HG03064 (cell line): ENCODE data around the gene RUNDC3A.
"Not testable (repeated sequence)": the region's sequence is repeated elsewhere in the genome, so short reads cannot be mapped to it uniquely, and the experiment has no call there.

Source experiments
- ATAC-seq: cut with Tn5 transposase; IDR thresholded peaks from one replicate; pipeline ENCODE4 v1.9.1; 2021; ENCODE audit warnings: low read depth; ENCODE audit not compliant: unreplicated experiment

Gene RUNDC3A

GRCh38 chr17:44355642-44356099 lies 47.3 kb downstream of the RUNDC3A start:
- no peak for ATAC-seq

- ATAC-seq = no peak
Measured at GRCh38 chr17:44356241-44356640, 47.8 kb downstream of the RUNDC3A start.

- ATAC-seq = no peak
Measured at GRCh38 chr17:44358066-44358465, 49.7 kb downstream of the RUNDC3A start.

GRCh38 chr17:44359006-44359405 lies 50.6 kb downstream of the RUNDC3A start:
- no peak for ATAC-seq

GRCh38 chr17:44359458-44360143 lies 51.2 kb downstream of the RUNDC3A start:
- no peak for ATAC-seq

GRCh38 chr17:44360144-44360533 lies 51.7 kb downstream of the RUNDC3A start:
- ATAC-seq = no peak

- no peak for ATAC-seq
Measured at GRCh38 chr17:44360826-44361225, 52.4 kb downstream of the RUNDC3A start.

- no peak for ATAC-seq
Measured at GRCh38 chr17:44361292-44362260, 53.2 kb downstream of the RUNDC3A start.

GRCh38 chr17:44362459-44362948 lies 54.1 kb downstream of the RUNDC3A start:
- ATAC-seq = no peak

GRCh38 chr17:44362949-44363612 lies 54.7 kb downstream of the RUNDC3A start:
- no peak for ATAC-seq

GRCh38 chr17:44363613-44364159 lies 55.3 kb downstream of the RUNDC3A start, which contains the start of gene FAM171A2:
FAM171A2 (minus strand) TSS chr17:44363853; CDS start chr17:44363714, 139 bp downstream.
- no peak for ATAC-seq

GRCh38 chr17:44365051-44365450 lies 56.6 kb downstream of the RUNDC3A start:
- not testable (repeated sequence) for ATAC-seq

- ATAC-seq = no peak
Measured at GRCh38 chr17:44367231-44367979, 59.0 kb downstream of the RUNDC3A start.
